Activated naive CD8-positive, alpha-beta T cell treated with anti-CD3 and anti-CD28 coated beads for 36 hours (primary cell): ENCODE results near the gene PYCARD. TPM values are rescaled to one million over a fixed set of nuclear protein-coding genes. Genes with fewer than 3 reads are reported as not detected.
"Not testable (repeated sequence)": the region's sequence is repeated elsewhere in the genome, so short reads cannot be mapped to it uniquely, and the experiment has no call there.

Experiments used
- DNase-seq: peaks from one replicate; pipeline ENCODE4 v3.0.0; 2021
- H3K27ac Mint-ChIP-seq: one replicate; pipeline ENCODE4 v1.8.0; 2022; ENCODE audit warnings: mild to moderate bottlenecking, moderate library complexity, mixed read lengths
- H3K27me3 Mint-ChIP-seq: one replicate; pipeline ENCODE4 v1.8.0; 2022; ENCODE audit warnings: mild to moderate bottlenecking, mixed read lengths
- H3K36me3 Mint-ChIP-seq: one replicate; pipeline ENCODE4 v1.8.0; 2021; ENCODE audit warnings: mild to moderate bottlenecking, mixed read lengths
- H3K4me1 Mint-ChIP-seq: one replicate; pipeline ENCODE4 v1.8.0; 2021; ENCODE audit warnings: mixed read lengths
- H3K4me3 Mint-ChIP-seq: one replicate; pipeline ENCODE4 v1.8.0; 2022; ENCODE audit warnings: mild to moderate bottlenecking, moderate library complexity, mixed read lengths
- H3K9me3 Mint-ChIP-seq: one replicate; pipeline ENCODE4 v1.8.0; 2022; ENCODE audit warnings: mixed read lengths
- total RNA-seq, 2 experiments: library from RNA; stranded (reverse); gene quantifications; one replicate each; pipeline ENCODE4 v1.2.3, GENCODE V29; 2021

PYCARD gene
- total RNA-seq, 2 experiments from 2014 or later = 5.0 to 5.2 TPM

- DNase-seq = no peak
- Mint-ChIP-seq H3K36me3 (peaks cover 13% of the 10 kb centered on the region), H3K9me3 (no peaks in the 10 kb centered on the region), H3K4me3 (peak overlapping the region; percentile 78), H3K4me1 (peaks cover 42% of the 10 kb centered on the region), H3K27me3 (no peaks in the 10 kb centered on the region), H3K27ac (peak overlapping the region; percentile 62)
Observed at GRCh38 chr16:31200821-31201568, 1.6 kb downstream of the PYCARD start.

DNA sequence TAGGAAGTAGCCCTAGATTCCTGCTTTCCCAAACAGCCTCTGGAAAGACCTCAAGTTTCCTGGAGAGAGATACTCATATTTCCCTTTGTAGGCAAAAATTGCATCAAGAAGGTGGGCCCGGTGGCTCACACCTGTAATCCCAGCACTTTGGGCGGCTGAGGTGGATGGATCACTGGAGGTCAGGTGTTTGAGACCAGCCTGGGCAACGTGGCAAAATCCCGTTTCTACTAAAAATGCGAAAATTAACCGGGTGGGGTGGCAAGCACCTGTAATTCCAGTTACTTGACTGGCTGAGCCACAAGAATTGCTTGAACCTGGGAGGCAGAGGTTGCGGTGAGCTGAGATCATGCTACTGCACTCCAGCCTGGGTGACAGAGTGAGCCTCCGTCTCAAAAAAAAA, 2.4 kb downstream of the PYCARD start:
- H3K4me1 Mint-ChIP-seq = peaks cover 46% of the 10 kb centered on the region
- H3K4me3 Mint-ChIP-seq, H3K9me3 Mint-ChIP-seq, H3K27ac Mint-ChIP-seq, H3K27me3 Mint-ChIP-seq, DNase-seq: not testable (repeated sequence)
- peaks cover 21% of the 10 kb centered on the region for H3K36me3 Mint-ChIP-seq

DNA sequence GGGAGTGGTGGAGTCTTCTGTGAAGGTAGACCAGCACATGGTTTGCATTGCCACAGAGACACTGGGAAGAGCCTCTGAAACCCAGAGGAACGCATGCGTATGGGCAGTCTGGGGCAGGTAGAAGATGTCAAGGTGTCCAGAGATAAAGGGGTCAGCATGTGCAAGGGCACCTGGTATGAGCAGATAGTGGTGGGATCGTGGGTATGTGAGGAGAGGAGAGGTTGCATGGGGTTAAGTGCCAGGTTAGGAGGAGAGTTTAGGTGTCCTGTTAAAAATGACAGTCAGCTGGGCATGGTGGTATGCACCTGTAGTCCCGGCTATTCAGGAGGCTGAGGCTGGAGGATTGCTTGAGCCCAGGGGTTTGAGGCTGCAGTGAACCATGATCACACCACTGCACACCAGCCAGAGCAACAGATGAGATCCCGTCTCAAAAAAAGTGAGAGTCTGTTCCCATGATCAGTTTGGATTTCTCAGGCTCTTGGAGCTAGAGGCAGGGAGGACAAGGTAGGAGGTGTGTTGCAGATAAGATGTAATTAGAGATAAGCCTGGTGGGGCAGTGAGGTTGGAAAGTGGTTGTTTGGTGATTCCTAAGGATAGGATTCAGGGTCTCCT, 3.0 kb downstream of the PYCARD start:
- no peaks in the 10 kb centered on the region for H3K9me3 Mint-ChIP-seq
- H3K27ac Mint-ChIP-seq = peak overlapping the region; percentile 17
- H3K4me1 Mint-ChIP-seq = peaks cover 51% of the 10 kb centered on the region
- no peak for DNase-seq
- no peak overlapping the region for H3K4me3 Mint-ChIP-seq
- H3K36me3 Mint-ChIP-seq = peaks cover 26% of the 10 kb centered on the region
- no peaks in the 10 kb centered on the region for H3K27me3 Mint-ChIP-seq

DNA sequence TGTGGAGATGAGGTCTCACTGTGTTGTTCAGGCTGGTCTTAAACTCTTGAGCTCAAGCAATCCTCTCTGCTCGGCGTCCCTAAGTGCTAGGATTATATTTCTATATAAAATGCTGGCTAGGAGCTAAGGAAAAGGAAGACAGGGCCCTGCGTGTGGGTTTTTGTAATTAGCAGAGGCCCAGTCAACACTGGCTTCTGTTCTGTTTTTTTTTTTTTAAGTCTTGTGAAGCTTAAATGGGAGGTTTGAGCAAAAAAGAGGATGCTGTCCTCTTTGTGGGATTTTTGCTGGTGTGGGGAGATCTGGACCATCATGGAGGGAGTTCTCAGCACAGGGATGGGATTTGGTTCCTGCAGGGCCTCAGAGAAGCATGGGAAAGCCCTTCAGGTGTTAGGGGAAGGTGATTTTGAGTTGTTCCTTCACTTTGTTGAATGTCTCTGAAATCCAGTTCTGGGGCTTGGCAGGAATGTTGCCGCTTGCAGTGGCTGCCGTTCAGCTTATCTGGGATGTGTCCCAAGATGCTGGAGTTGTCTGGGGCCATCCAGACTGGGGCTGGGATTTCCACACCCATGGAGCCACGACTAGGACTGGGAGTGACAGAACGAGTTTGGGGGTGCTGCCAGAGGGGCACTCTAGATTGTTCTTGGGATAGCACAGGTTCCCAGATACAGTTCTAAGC, 4.2 kb downstream of the PYCARD start:
- no peak for DNase-seq
- Mint-ChIP-seq H3K27ac (peak overlapping the region; percentile 36), H3K9me3 (no peaks in the 10 kb centered on the region), H3K36me3 (peaks cover 34% of the 10 kb centered on the region), H3K4me1 (peaks cover 56% of the 10 kb centered on the region), H3K4me3 (no peak overlapping the region), H3K27me3 (no peaks in the 10 kb centered on the region)

DNA sequence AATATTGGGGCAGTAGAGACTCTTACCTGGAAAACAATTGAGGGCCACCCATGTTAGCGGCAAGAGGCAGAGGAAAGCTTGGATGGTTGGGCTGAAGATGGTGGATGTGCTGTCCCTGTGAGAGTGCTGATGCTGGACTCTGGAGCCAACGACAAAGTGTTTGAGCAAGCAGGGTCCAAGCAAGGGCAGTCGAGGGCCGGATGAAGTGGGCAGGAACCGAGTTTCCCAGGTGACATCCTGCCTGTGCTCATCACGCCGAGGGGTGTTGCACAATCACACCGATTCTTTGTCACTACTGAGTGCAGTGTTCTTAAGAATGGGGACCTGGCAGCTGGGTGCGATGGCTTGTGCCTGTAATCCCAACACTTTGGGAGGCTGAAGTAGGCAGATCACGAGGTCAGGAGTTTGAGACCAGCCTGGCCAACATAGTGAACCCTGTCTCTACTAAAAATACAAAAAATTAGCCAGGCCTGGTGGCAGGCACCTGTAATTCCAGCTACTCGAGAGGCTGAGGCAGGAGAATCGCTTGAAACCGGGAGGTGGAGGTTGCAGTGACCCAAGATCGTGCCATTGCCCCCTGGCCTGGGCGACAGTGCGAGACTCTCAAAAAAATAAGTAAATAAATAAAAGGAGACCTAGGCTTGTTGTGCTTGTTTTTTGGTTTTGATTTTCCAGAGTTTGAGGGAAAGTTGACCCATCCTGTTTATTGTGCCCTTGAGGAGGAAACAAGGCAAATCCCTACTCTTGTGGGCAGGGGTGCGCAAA, 6.1 kb downstream of the PYCARD start:
- peak overlapping the region; percentile 44 for H3K27ac Mint-ChIP-seq
- no peak for DNase-seq

DNA sequence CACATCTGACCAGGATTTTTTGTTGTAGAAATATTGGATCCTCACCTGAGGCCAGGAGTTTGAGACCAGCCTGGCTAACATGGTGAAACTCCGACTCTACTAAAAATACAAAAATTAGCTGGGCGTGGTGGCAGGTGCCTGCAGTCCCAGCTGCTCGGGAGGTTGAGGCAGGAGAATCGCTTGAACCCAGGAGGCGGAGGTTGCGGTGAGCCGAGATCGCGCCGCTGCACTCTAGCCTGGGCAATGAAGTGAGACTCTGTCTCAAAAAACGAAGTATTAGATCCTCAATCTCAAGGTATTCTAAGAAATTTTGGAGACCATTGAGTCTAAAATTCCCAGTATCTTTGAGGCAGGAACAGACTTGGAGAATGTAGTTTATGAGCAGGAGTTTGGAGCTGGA, 6.7 kb downstream of the PYCARD start:
- Mint-ChIP-seq H3K36me3 (peaks cover 54% of the 10 kb centered on the region), H3K27ac (peak overlapping the region; percentile 44), H3K4me1 (peaks cover 60% of the 10 kb centered on the region)
- not testable (repeated sequence) for H3K4me3 Mint-ChIP-seq, DNase-seq, H3K27me3 Mint-ChIP-seq, H3K9me3 Mint-ChIP-seq

More for the DNA sequence above, 6.1 kb downstream of the PYCARD start:
- peaks cover 60% of the 10 kb centered on the region for H3K4me1 Mint-ChIP-seq
- H3K27me3 Mint-ChIP-seq = no peaks in the 10 kb centered on the region
- peaks cover 48% of the 10 kb centered on the region for H3K36me3 Mint-ChIP-seq
- no peaks in the 10 kb centered on the region for H3K9me3 Mint-ChIP-seq
- no peak overlapping the region for H3K4me3 Mint-ChIP-seq

GRCh38 chr16:31194898-31195297, 7.7 kb downstream of the PYCARD start:
- Mint-ChIP-seq H3K4me1 (peaks cover 61% of the 10 kb centered on the region), H3K9me3 (no peaks in the 10 kb centered on the region), H3K27ac (peak overlapping the region; percentile 58), H3K4me3 (no peak overlapping the region), H3K36me3 (peaks cover 64% of the 10 kb centered on the region), H3K27me3 (no peaks in the 10 kb centered on the region)
- DNase-seq = no peak

DNA sequence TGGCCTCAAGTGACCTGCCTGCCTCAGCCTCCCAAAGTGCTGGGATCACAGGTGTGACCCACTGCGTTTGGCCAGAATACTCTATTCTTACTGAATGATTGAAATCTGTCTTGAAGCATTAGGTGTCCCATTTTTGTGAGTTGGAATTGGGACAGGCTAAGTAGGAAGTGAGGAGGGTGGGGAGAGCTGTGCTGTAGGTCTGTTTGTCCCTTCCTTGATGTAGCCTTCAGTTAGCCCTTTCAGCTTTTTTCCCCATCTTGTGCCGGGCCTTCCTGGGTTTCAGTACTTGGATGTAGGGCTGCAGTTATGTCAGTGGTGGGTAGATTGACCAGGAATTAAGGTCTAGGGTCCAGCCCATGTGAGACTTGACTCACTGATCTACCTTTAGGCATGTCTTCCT, 8.7 kb downstream of the PYCARD start:
- Mint-ChIP-seq H3K27ac (peak overlapping the region; percentile 65), H3K9me3 (no peaks in the 10 kb centered on the region), H3K4me3 (no peak overlapping the region), H3K4me1 (peaks cover 61% of the 10 kb centered on the region), H3K27me3 (no peaks in the 10 kb centered on the region), H3K36me3 (peaks cover 67% of the 10 kb centered on the region)
- DNase-seq = no peak

GRCh38 chr16:31192856-31193642, 9.5 kb downstream of the PYCARD start:
- H3K4me1 Mint-ChIP-seq = peaks cover 63% of the 10 kb centered on the region
- H3K9me3 Mint-ChIP-seq = no peaks in the 10 kb centered on the region
- no peak for DNase-seq
- H3K36me3 Mint-ChIP-seq = peaks cover 74% of the 10 kb centered on the region
- H3K27ac Mint-ChIP-seq = peak overlapping the region; percentile 36
- no peaks in the 10 kb centered on the region for H3K27me3 Mint-ChIP-seq
- no peak overlapping the region for H3K4me3 Mint-ChIP-seq

- H3K4me3 Mint-ChIP-seq = no peak overlapping the region
- H3K4me1 Mint-ChIP-seq = peaks cover 70% of the 10 kb centered on the region
- DNase-seq = no peak
- H3K27ac Mint-ChIP-seq = peak overlapping the region; percentile 26
- no peaks in the 10 kb centered on the region for H3K9me3 Mint-ChIP-seq
- H3K27me3 Mint-ChIP-seq = no peaks in the 10 kb centered on the region
- peaks cover 84% of the 10 kb centered on the region for H3K36me3 Mint-ChIP-seq
Observed at GRCh38 chr16:31191697-31192428, 10.7 kb downstream of the PYCARD start.

GRCh38 chr16:31190818-31191444, 11.6 kb downstream of the PYCARD start:
- H3K27me3 Mint-ChIP-seq = no peaks in the 10 kb centered on the region
- no peak overlapping the region for H3K4me3 Mint-ChIP-seq
- DNase-seq = no peak
- peak overlapping the region; percentile 56 for H3K27ac Mint-ChIP-seq
- H3K9me3 Mint-ChIP-seq = no peaks in the 10 kb centered on the region
- peaks cover 77% of the 10 kb centered on the region for H3K4me1 Mint-ChIP-seq
- H3K36me3 Mint-ChIP-seq = peaks cover 88% of the 10 kb centered on the region

DNA sequence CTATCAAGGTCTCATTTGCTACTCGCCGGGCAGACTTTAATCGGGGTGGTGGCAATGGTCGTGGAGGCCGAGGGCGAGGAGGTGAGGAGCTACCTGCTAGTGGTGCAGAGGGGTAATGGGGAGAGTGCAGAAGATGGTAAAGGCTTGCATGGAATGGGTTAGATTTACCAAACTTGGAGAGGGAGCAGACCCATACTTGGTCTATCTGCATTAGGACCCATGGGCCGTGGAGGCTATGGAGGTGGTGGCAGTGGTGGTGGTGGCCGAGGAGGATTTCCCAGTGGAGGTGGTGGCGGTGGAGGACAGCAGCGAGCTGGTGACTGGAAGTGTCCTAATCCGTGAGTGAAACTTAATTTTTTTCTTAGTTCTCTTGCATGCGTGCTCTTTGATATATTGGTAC, 12.5 kb downstream of the PYCARD start:
- H3K36me3 Mint-ChIP-seq = peaks cover 89% of the 10 kb centered on the region
- H3K4me3 Mint-ChIP-seq = no peak overlapping the region
- peak overlapping the region; percentile 56 for H3K27ac Mint-ChIP-seq
- peaks cover 82% of the 10 kb centered on the region for H3K4me1 Mint-ChIP-seq
- no peak for DNase-seq
- H3K9me3 Mint-ChIP-seq = no peaks in the 10 kb centered on the region
- H3K27me3 Mint-ChIP-seq = no peaks in the 10 kb centered on the region

DNA sequence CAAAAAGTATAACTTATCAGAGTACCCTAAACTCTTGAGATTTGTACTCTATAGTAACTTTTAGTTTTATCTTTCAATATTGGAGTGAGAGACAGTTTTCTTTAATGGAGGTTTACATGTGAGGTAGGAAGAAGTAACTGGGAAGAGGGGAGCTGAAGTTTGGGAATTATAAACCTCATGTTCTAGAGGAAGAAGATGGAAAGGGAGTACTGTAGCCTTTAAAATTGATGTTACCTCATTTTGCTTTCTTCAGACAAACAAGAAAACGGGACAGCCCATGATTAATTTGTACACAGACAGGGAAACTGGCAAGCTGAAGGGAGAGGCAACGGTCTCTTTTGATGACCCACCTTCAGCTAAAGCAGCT, 13.2 kb downstream of the PYCARD start:
- Mint-ChIP-seq H3K4me1 (peaks cover 82% of the 10 kb centered on the region), H3K27ac (peak overlapping the region; percentile 70), H3K9me3 (no peaks in the 10 kb centered on the region), H3K4me3 (no peak overlapping the region), H3K27me3 (no peaks in the 10 kb centered on the region), H3K36me3 (peaks cover 90% of the 10 kb centered on the region)
- no peak for DNase-seq
